ENCODE results near the gene LRRTM2.

LRRTM2 gene

GRCh38 chr5:138901716-138902115, 26.6 kb upstream of the LRRTM2 start:
- TF ChIP-seq, protein P1, sequence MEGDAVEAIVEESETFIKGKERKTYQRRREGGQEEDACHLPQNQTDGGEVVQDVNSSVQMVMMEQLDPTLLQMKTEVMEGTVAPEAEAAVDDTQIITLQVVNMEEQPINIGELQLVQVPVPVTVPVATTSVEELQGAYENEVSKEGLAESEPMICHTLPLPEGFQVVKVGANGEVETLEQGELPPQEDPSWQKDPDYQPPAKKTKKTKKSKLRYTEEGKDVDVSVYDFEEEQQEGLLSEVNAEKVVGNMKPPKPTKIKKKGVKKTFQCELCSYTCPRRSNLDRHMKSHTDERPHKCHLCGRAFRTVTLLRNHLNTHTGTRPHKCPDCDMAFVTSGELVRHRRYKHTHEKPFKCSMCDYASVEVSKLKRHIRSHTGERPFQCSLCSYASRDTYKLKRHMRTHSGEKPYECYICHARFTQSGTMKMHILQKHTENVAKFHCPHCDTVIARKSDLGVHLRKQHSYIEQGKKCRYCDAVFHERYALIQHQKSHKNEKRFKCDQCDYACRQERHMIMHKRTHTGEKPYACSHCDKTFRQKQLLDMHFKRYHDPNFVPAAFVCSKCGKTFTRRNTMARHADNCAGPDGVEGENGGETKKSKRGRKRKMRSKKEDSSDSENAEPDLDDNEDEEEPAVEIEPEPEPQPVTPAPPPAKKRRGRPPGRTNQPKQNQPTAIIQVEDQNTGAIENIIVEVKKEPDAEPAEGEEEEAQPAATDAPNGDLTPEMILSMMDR (IDR thresholded peaks at IDR 0.05; ENCODE audit: control extremely low read depth, extremely low read depth, low read depth, missing control alignments) = no peak
- DNase-seq (ENCODE audit: extremely low spot score) = no peak
- ChIA-PET CTCF (interaction anchor here (0.9 to 1.3 kb wide), 2 partner anchors 10 to 15 kb away, joined by 3 read pairs; no protein-coding TSS in a partner anchor), POLR2A (no interaction called here)

DNA sequence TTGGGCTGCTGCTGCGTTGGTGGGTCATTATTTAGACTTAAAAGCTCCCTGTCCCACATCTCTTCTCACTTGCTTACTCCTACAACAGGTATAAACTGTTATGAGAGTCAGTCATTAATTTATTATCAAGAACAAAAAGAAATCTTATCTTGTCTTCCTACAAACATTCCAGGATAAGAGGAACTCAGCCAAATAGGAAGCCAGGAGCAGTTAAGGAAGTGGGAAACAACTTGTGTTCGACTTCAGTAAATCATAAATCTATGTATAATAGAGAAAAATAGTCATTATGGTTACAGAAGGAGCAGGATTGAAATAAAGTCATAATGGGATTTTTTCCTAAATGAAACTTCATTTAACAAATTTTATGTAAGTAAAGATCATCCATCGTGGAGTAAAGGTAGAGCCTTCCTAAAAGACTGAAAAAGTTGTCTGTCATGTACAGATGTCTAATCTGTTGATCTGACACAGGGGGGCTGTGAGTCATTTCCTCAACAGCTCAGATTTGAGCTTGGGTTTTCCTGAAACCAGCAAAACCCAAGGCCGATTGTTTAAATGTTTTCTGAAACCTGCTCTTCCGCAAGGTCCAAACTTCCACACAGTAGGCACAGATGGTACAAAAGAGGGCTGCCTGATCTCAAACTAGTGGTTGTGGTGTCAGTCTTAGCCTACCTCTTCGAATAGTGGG, 25.3 kb upstream of the LRRTM2 start:
- CTCF ChIA-PET = no interaction called here

DNA sequence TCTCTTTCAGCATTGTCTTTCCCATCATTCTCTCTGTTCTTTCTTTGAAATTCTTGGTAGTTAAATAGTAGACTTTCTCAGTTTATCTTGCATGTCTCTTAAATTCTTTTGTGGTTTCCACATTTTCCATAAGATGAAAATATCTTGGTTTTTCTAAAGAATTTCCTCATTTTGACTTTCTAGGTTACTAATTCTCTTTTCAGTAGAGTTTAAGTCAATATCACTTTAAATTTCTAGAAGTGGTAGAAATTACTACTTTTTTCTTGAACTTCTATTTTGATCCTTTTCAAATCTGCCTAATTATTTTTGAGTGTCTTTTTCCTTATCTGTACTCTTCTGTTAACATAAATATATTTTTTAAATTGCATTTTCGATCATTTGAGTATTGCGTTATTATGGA, 23.6 kb upstream of the LRRTM2 start:
- TF ChIP-seq, protein P1 (IDR thresholded peaks at IDR 0.05; ENCODE audit: control extremely low read depth, extremely low read depth, low read depth, missing control alignments) = no peak
- ChIA-PET CTCF (interaction anchor here (0.9 kb wide), 1 partner anchor 202 kb away, joined by 4 read pairs; no protein-coding TSS in a partner anchor), POLR2A (no interaction called here)
- DNase-seq (ENCODE audit: extremely low spot score) = no peak

More for the DNA sequence above, 25.3 kb upstream of the LRRTM2 start:
- TF ChIP-seq, protein P1 (IDR thresholded peaks at IDR 0.05; ENCODE audit: control extremely low read depth, extremely low read depth, low read depth, missing control alignments) = no peak
- no peak for DNase-seq (ENCODE audit: extremely low spot score)
- POLR2A ChIA-PET = no interaction called here

DNA sequence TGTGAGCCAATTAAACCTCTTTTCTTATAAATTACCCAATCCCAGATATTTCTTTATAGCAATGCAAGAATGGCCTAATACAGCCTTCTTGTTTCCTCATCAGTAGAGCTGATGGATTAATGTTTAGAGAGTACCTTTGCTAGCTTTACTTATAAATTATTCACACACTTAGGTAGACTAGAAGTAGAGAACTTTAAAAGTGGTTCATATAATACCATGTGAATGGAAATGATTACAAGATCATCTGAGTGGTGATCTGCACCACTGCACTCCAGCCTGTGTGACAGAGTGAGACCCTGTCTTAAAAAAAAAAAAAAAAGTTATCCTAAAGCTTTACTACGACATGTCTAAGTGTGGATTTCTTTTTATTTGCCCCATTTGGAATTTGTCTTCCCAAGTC, 23.2 kb upstream of the LRRTM2 start:
- ChIA-PET CTCF (interaction anchor here (0.9 kb wide), 1 partner anchor 202 kb away, joined by 4 read pairs; no protein-coding TSS in a partner anchor), POLR2A (no interaction called here)
- TF ChIP-seq, protein P1 (IDR thresholded peaks at IDR 0.05; ENCODE audit: control extremely low read depth, extremely low read depth, low read depth, missing control alignments) = no peak
- DNase-seq (ENCODE audit: extremely low spot score) = no peak

GRCh38 chr5:138895918-138896317, 20.8 kb upstream of the LRRTM2 start:
- ChIA-PET CTCF (no interaction called here), POLR2A (no interaction called here)
- TF ChIP-seq, protein P1 (IDR thresholded peaks at IDR 0.05; ENCODE audit: control extremely low read depth, extremely low read depth, low read depth, missing control alignments) = no peak
- DNase-seq (ENCODE audit: extremely low spot score) = no peak

DNA sequence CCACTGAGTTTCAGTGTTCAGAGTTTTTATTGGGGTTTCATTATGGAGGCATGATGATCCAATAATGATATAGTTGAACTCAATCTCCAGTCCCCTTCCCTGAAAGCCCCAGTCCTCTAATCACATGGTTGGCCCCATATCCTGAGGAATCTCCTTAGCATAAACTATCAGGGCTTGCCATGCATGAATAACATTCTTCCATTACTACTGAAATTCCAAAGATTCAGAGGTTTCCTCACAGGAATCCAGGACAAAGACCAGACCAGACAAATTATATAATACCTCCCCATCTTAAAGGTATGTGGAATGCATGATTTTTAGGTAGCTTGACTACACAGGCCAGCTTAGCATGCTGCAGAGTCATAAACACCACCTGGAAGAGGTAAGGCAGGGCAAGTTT, 15.5 kb upstream of the LRRTM2 start:
- DNase-seq (ENCODE audit: extremely low spot score) = no peak
- TF ChIP-seq, protein P1 (IDR thresholded peaks at IDR 0.05; ENCODE audit: control extremely low read depth, extremely low read depth, low read depth, missing control alignments) = no peak
- CTCF ChIA-PET = no interaction called here
- POLR2A ChIA-PET = no interaction called here
